ENCODE results near the gene DNAI2. TPM values are rescaled to one million over a fixed set of nuclear protein-coding genes. Genes with fewer than 3 reads are reported as not detected.

The DNAI2 gene
- total RNA-seq, 2 experiments from 2014 or later, result not detected

GRCh38 chr17:74240618-74241205, 33.3 kb upstream of the DNAI2 start:
- H3K27me3 Mint-ChIP-seq, result no peaks in the 10 kb centered on the region
- H3K27ac Mint-ChIP-seq, result no peak overlapping the region

DNA sequence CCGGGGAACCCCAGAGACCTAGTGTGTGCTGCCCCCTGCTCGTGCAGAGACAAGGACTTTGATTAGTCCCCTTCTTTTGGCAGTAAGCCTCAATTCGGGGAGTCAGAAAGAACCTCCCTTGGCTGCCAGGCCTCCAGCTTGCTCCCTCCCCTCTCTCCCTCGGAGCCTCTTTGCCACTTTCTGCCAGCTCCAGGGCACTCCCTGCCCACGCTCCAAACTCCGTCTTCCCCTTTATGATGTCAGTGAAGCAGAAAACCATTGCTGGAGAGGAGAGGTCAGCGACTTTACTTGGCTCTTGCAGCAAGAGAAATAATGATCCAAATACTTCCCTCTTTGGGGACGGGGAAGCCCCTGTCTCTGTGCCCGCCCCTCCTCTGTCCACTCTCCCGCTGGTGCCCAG, 32.6 kb upstream of the DNAI2 start:
- H3K36me3 Mint-ChIP-seq, result peaks cover 1% of the 10 kb centered on the region
- no peaks in the 10 kb centered on the region for H3K9me3 Mint-ChIP-seq
- no peak overlapping the region for H3K27ac Mint-ChIP-seq
- H3K4me1 Mint-ChIP-seq, result no peaks in the 10 kb centered on the region
- H3K27me3 Mint-ChIP-seq, result no peaks in the 10 kb centered on the region
- H3K4me3 Mint-ChIP-seq, result no peak overlapping the region
- DNase-seq, result no peak

More at GRCh38 chr17:74240618-74241205, 33.3 kb upstream of the DNAI2 start:
- Mint-ChIP-seq H3K9me3 (no peaks in the 10 kb centered on the region), H3K4me3 (no peak overlapping the region), H3K4me1 (no peaks in the 10 kb centered on the region), H3K36me3 (peaks cover 1% of the 10 kb centered on the region)
- no peak for DNase-seq

DNA sequence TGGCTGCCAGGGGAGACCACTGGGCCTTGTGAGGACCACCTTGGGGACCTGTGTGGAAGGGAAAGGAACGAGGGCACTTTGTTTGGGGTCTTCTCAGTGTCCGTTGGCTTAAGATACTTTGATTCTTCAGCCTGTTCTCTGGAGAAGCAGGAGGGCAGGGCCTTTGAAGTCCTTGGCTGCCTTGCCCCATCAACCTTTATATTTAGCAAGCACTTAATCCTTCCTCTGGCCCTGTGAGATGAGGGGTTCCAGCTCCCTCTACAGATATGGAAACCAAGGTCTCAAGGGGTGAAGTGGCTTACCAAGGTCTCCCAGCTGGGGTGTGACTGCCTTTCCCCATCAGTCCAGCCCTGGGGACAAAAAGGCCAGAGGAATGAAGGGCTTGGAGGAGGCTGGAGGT, 32.2 kb upstream of the DNAI2 start:
- peaks cover 1% of the 10 kb centered on the region for H3K36me3 Mint-ChIP-seq
- H3K9me3 Mint-ChIP-seq, result no peaks in the 10 kb centered on the region
- no peak for DNase-seq
- no peak overlapping the region for H3K27ac Mint-ChIP-seq
- H3K27me3 Mint-ChIP-seq, result no peaks in the 10 kb centered on the region
- H3K4me3 Mint-ChIP-seq, result no peak overlapping the region
- no peaks in the 10 kb centered on the region for H3K4me1 Mint-ChIP-seq

DNA sequence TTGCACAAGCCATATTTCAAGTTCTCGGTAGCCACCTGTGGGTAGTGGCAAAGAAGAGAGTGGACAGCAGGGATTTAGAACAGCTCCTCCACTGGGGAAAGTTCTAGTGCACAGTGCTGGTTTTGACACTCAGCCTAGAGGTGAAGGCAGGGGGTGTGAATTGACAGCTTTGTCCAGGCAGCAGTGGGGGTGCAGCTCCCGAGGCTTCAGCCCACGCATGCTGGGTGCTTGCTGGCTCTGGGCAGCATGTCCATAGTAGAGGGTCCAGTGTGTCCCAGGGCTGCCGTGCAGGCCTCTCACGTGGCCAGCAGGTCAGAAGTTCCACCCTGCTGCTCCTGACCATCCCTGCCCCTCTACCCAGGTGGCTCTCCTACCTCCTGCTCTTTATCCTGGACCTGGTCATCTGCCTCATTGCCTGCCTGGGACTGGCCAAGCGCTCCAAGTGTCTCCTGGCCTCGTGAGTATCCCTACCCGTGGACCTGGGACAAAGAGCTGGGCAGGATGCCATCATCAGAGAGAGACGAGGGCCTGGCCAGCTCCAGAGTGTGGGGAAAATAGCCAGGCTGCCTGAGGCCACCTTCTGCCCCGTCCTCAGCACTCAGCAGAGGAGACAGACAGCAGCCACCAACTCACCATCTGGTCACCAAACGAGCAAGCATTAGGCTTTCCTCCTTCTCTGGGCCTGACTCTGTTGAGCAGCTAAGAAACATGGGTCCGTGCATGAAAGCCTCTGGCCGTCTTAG, 30.9 kb upstream of the DNAI2 start:
- Mint-ChIP-seq H3K9me3 (no peaks in the 10 kb centered on the region), H3K27ac (no peak overlapping the region), H3K4me3 (no peak overlapping the region)

DNA sequence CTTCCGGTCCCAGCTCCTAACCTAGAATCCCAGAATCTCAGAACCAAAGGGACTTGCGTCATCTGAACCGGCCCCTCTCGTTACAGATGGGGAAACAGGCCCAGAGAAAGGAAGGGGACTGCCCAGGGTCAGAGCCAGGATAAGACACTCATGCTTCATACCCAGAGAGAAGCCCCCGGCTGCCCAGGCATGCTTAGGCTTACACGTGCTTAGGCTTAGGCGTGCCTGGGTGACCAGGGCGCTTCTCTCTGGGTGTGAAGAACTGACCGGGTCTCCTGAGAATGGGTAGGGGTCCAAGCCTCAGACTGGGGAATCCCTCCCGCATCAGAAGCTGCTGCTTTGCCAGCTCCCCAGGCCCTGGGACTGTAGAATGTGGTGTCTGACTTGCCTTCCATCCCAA, 29.9 kb upstream of the DNAI2 start:
- DNase-seq, result no peak
- no peaks in the 10 kb centered on the region for H3K4me1 Mint-ChIP-seq
- H3K36me3 Mint-ChIP-seq, result peaks cover 1% of the 10 kb centered on the region
- H3K9me3 Mint-ChIP-seq, result no peaks in the 10 kb centered on the region
- H3K27me3 Mint-ChIP-seq, result no peaks in the 10 kb centered on the region
- no peak overlapping the region for H3K27ac Mint-ChIP-seq
- H3K4me3 Mint-ChIP-seq, result no peak overlapping the region

More for the DNA sequence above, 30.9 kb upstream of the DNAI2 start:
- peaks cover 1% of the 10 kb centered on the region for H3K36me3 Mint-ChIP-seq
- no peak for DNase-seq
- no peaks in the 10 kb centered on the region for H3K4me1 Mint-ChIP-seq
- H3K27me3 Mint-ChIP-seq, result no peaks in the 10 kb centered on the region

DNA sequence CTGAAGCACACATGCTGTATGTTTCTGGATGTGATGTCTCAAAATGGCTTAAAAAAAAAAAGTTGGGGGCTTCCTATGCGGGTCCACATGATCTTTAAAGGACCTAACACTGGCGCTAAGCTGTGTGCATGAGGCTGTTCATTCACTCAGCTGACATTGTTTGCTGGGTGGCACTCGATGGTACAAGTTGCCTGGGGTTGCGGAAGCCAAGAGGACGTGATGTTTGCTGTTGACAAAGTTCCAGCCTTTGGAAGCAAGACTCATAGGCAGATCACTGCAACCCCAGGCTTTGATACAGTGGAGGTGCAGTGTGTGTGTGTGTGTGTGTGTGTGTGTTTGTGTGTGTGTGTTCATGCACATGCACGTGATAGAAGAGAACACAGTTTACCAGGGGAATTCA, 29.5 kb upstream of the DNAI2 start:
- no peaks in the 10 kb centered on the region for H3K4me1 Mint-ChIP-seq
- no peaks in the 10 kb centered on the region for H3K27me3 Mint-ChIP-seq

GRCh38 chr17:74245145-74245831, 28.7 kb upstream of the DNAI2 start:
- peaks cover 1% of the 10 kb centered on the region for H3K36me3 Mint-ChIP-seq
- no peak overlapping the region for H3K4me3 Mint-ChIP-seq
- no peaks in the 10 kb centered on the region for H3K9me3 Mint-ChIP-seq
- DNase-seq, result no peak
- no peaks in the 10 kb centered on the region for H3K4me1 Mint-ChIP-seq
- H3K27ac Mint-ChIP-seq, result no peak overlapping the region
- no peaks in the 10 kb centered on the region for H3K27me3 Mint-ChIP-seq

More for the DNA sequence above, 29.5 kb upstream of the DNAI2 start:
- no peak for DNase-seq
- H3K9me3 Mint-ChIP-seq, result no peaks in the 10 kb centered on the region
- H3K4me3 Mint-ChIP-seq, result no peak overlapping the region
- no peak overlapping the region for H3K27ac Mint-ChIP-seq
- peaks cover 1% of the 10 kb centered on the region for H3K36me3 Mint-ChIP-seq

DNA sequence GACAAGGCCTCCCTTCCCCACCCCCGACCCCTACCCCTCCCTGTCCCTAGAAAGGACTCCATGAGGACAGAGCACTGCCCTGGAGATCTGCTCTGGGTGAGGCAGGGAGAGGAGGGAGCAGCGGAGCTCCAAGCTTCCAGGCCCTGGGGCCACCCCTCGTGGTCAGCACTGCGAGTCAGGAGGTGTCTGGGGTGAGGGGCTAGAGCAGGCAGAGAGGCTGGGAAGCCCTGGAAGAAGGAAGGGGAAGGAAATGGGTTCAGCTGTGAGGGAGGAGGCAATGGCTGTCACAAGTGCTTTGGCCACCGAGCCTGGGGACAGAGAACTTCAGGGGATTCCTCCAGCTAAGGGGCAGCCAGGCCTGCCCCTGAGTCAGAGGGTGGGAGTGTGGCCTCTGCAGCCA, 28.2 kb upstream of the DNAI2 start:
- no peak overlapping the region for H3K27ac Mint-ChIP-seq
- no peaks in the 10 kb centered on the region for H3K4me1 Mint-ChIP-seq
- peaks cover 1% of the 10 kb centered on the region for H3K36me3 Mint-ChIP-seq
- no peak for DNase-seq
- no peak overlapping the region for H3K4me3 Mint-ChIP-seq
- H3K9me3 Mint-ChIP-seq, result no peaks in the 10 kb centered on the region
- H3K27me3 Mint-ChIP-seq, result no peaks in the 10 kb centered on the region

DNA sequence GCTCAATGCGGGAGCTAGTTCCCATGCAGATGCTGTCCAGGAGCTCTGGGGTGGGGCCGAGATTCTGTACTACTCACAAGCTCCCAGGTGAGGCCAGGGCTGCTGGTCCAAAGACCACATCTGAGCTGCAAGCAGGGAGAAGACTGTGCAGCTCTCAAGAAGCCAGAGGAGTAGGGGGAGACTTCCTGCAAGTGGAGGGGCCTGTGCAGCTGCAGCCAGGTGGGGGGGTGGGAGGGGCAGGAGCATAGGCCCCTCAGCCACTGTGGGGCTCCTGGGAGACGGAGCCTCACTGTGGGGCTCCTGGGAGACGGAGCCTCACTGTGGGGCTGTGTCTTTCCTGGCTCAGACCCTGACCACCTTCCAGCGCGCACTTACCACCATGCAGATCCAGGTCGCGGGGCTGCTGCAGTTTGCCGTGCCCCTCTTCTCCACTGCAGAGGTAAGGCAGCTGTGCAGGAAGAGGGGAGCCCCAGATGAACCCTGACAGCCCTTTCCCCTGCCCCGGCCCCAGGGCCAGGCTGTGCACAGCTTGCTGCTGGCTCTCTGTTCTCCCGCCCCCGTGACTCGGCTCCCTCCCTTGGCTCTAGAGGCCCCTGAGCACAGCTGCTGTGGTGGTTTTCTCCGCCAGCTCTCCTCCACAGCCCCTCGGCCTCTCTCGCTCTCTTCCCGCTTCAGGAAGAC, 24.3 kb upstream of the DNAI2 start:
- Mint-ChIP-seq H3K27me3 (no peaks in the 10 kb centered on the region), H3K4me3 (no peak overlapping the region), H3K4me1 (no peaks in the 10 kb centered on the region), H3K9me3 (no peaks in the 10 kb centered on the region), H3K27ac (no peak overlapping the region), H3K36me3 (no peaks in the 10 kb centered on the region)
- DNase-seq, result no peak

GRCh38 chr17:74250324-74250995, 23.6 kb upstream of the DNAI2 start:
- H3K4me3 Mint-ChIP-seq, result no peak overlapping the region
- no peak for DNase-seq
- H3K36me3 Mint-ChIP-seq, result no peaks in the 10 kb centered on the region
- H3K27me3 Mint-ChIP-seq, result no peaks in the 10 kb centered on the region
- H3K4me1 Mint-ChIP-seq, result no peaks in the 10 kb centered on the region
- H3K27ac Mint-ChIP-seq, result no peak overlapping the region
- H3K9me3 Mint-ChIP-seq, result no peaks in the 10 kb centered on the region

DNA sequence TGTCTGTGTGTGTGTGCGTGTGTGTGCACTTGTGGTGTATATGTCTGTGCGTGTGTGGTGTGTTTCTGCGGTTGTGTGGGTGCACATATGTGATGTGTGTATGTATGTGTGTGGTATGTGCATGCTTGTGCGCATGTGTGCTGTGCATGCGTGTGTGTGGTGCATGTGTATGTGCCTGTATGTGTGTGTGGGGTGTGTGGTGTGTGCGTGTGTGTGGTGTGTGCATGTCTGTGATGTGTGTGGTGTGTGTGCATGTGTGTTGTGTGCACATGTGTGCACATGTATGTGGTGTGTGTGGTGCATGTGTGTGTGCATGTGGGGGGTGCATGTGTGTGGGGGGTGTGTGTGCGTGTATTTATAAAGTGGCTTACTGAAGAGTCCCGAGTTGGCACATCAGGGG, 23.0 kb upstream of the DNAI2 start:
- Mint-ChIP-seq H3K9me3 (no peaks in the 10 kb centered on the region), H3K4me1 (no peaks in the 10 kb centered on the region), H3K4me3 (no peak overlapping the region), H3K27ac (no peak overlapping the region), H3K36me3 (no peaks in the 10 kb centered on the region), H3K27me3 (no peaks in the 10 kb centered on the region)
- no peak for DNase-seq

- Mint-ChIP-seq H3K9me3 (no peaks in the 10 kb centered on the region), H3K27ac (peak overlapping the region; percentile 26)
These were observed 22.5 kb upstream of the DNAI2 start for GRCh38 chr17:74251569-74251968.

GRCh38 chr17:74252211-74252610, 21.8 kb upstream of the DNAI2 start:
- no peak overlapping the region for H3K27ac Mint-ChIP-seq
- no peaks in the 10 kb centered on the region for H3K4me1 Mint-ChIP-seq
- no peak overlapping the region for H3K4me3 Mint-ChIP-seq
- H3K27me3 Mint-ChIP-seq, result no peaks in the 10 kb centered on the region
- no peak for DNase-seq
- H3K9me3 Mint-ChIP-seq, result no peaks in the 10 kb centered on the region
- H3K36me3 Mint-ChIP-seq, result no peaks in the 10 kb centered on the region

More at GRCh38 chr17:74251569-74251968, 22.5 kb upstream of the DNAI2 start:
- no peaks in the 10 kb centered on the region for H3K27me3 Mint-ChIP-seq
- H3K36me3 Mint-ChIP-seq, result no peaks in the 10 kb centered on the region
- no peak for DNase-seq
- no peak overlapping the region for H3K4me3 Mint-ChIP-seq
- H3K4me1 Mint-ChIP-seq, result no peaks in the 10 kb centered on the region

DNA sequence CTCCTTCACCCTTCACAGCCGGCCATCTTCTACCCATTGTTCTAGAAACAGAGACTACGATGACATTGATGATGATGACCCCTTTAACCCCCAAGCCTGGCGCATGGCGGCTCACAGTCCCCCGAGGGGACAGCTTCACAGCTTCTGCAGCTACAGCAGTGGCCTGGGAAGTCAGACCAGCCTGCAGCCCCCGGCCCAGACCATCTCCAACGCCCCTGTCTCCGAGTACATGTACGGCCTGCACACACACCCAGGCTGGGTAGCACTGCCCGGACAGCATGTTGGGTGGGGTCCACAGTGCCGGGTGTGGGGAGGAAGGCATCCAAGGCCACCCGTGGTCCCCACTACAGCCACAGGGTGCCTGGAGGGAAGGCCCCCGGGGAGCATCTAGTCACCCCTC, 21.0 kb upstream of the DNAI2 start:
- Mint-ChIP-seq H3K27me3 (no peaks in the 10 kb centered on the region), H3K27ac (no peak overlapping the region), H3K4me1 (no peaks in the 10 kb centered on the region), H3K9me3 (no peaks in the 10 kb centered on the region), H3K4me3 (no peak overlapping the region), H3K36me3 (no peaks in the 10 kb centered on the region)
- DNase-seq, result no peak

DNA sequence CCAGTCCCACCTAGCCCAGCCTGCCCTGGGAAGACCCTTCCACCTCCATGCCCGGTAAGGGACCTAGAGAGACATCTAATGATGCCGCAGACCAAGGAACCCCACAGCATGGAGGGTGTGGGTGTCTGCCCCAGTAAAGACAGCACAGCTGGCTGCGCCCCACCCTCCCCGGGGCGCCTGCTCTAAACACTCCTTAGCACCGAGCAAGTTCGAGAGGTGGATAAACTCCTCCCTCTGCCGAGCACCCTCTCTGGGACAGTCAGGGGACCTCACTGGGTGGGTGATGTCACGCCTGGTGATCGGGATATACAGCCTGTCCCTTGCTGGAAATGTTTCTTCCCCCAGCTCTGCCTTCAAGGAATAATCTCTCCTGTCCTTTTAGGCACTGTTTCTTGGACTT, 16.7 kb upstream of the DNAI2 start:
- no peak overlapping the region for H3K27ac Mint-ChIP-seq
- no peaks in the 10 kb centered on the region for H3K27me3 Mint-ChIP-seq
- no peaks in the 10 kb centered on the region for H3K9me3 Mint-ChIP-seq
- no peak for DNase-seq
- H3K4me1 Mint-ChIP-seq, result no peaks in the 10 kb centered on the region
- H3K36me3 Mint-ChIP-seq, result no peaks in the 10 kb centered on the region
- H3K4me3 Mint-ChIP-seq, result no peak overlapping the region

Data from activated naive CD8-positive, alpha-beta T cell treated with anti-CD3 and anti-CD28 coated beads for 36 hours (primary cell).